HG02642 (cell line): ENCODE results near the gene KRTAP13-1.
A peak's percentile ranks its signal among the peaks of the same experiment; 100 is the strongest.

Source experiments
- ATAC-seq: cut with Tn5 transposase; IDR thresholded peaks from one replicate; pipeline ENCODE4 v1.9.1; 2021; ENCODE audit warnings: mild to moderate bottlenecking; ENCODE audit not compliant: unreplicated experiment, poor library complexity

Gene KRTAP13-1, protein sequence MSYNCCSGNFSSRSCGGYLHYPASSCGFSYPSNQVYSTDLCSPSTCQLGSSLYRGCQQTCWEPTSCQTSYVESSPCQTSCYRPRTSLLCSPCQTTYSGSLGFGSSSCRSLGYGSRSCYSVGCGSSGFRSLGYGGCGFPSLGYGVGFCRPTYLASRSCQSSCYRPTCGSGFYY

DNA sequence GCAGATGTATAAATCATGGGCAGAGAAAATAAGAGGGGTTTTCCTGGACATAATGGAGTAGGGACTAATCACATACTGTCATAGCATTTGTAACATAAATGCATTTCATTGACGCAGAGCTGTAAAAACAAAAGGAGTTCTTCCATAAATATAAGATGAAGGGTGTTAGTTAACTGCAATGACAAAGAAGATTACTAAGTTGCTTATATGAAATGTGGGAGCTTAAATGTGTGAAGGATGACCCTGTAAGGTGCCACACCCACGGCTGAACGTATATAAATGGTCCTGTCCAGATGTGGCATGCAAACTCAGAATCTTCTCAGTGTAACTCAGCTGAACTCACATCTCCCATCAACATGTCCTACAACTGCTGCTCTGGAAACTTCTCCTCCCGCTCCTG lies at the start of gene KRTAP13-1:
TSS of gene KRTAP13-1 (plus strand) at position 301 of the 400 bp plus-strand sequence. CDS start at position 357, 56 bp downstream.
- ATAC-seq = no peak

DNA sequence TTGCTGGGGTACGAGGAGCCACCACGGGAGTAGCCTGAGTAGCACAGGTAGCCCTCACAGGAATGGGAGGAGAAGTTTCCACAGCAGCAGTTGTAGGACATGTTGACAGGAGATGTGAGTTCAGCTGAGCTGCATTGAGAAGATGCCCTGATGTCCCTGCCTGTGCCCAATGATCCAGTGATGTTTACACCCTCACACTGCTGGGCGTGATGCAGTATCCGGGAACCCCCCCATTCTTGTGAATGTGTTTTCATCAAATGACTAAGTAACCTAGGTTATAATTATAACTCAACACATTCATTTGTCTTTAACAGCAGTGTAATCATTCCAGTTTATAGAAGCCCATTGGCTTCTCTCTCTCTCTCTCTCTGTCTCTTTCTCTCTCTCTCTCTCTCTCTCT lies 47.3 kb upstream of the KRTAP13-1 start, which contains the start of gene KRTAP23-1:
TSS of gene KRTAP23-1 (minus strand) at position 101 of the 400 bp plus-strand sequence. CDS start at position 101, 0 bp downstream.
- ATAC-seq = no peak

DNA sequence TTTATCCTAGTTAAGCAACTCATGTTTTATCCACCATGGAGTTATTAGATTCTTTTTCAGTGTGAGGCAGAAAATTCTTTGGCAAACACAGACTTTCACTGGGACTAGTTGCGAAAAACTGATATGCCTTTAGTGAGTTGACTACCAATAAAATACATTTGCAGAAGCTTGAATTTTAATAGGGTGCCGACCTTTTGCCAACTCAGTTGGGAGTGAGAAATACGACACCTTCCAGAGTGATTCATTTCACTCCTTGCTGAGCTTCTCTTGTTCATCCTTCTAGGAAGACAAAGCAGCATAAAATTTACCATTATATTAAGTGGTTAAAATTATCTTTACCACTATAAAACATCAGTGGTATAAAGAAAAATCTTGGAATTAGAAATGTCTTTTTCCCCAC lies 46.3 kb upstream of the KRTAP13-1 start:
- ATAC-seq = no peak

DNA sequence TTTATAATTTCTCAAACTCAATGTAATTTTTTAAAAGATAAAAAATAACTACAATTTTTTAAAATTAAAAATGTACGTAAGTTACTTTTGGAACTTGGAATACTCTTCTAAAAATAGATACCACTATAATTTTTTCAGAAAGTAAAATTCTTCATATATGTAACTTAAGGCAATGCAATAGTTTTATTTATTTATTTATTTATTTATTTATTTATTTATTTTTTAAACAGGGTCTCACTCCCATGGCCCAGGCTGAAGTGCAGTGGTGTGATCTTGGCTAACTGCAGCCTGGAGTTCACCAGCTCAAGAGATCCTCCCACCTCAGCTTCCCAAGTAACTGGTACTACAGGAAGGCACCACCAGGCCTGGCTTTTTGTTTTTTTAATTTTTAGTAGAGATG lies 44.3 kb upstream of the KRTAP13-1 start:
- no peak for ATAC-seq

DNA sequence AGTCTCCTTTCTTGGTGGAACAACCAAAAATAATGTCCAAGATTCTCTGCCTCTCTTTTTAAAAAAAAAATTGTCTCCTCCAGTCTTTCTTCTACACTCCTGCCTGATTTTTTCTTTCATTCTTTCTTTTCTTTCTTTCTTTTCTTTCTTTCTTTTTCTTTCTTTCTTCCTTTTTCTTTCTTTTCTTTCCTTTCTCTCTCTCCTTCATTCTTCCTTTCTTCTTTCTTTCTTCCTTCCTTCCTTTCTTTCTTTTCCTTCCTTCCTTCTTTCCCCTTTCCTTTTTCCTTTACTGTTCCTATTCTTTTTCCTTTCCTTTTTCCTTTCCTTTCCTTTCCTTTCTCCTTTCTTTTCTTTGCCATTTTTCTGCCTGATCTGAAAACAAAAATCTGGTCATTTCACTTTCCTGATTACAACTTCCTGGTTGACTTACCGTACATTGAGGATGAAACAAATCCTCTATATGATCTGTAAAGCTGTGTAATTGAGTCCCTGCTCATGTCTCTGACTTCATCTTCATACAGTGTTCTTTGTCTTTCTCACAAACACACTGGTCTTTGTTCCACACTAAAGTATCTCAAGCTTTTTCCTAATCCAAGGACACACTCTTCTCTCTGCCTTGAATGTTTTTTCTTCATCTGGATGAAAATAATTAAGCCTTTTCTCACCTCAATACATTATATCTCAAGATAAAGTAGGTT lies 41.4 kb upstream of the KRTAP13-1 start:
- no peak for ATAC-seq

DNA sequence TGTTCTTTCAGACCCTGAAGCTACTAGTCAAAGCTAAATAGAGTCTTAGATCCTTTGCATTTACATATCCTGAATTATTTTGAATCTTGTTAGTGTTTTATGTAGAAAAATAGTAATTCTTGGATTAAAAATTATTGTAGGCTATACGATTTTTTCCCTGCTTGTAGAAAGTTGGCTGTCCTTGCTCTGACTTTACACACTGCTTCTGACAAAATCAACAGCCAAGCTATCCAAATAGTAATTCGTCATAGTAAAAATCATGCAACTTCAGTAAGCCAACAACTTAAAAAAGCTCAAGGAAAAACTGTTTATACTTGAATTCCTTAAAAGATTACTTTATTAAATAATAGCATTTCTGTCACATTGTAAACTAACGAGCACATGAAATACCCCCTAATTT lies 39.9 kb upstream of the KRTAP13-1 start:
- ATAC-seq = no peak

DNA sequence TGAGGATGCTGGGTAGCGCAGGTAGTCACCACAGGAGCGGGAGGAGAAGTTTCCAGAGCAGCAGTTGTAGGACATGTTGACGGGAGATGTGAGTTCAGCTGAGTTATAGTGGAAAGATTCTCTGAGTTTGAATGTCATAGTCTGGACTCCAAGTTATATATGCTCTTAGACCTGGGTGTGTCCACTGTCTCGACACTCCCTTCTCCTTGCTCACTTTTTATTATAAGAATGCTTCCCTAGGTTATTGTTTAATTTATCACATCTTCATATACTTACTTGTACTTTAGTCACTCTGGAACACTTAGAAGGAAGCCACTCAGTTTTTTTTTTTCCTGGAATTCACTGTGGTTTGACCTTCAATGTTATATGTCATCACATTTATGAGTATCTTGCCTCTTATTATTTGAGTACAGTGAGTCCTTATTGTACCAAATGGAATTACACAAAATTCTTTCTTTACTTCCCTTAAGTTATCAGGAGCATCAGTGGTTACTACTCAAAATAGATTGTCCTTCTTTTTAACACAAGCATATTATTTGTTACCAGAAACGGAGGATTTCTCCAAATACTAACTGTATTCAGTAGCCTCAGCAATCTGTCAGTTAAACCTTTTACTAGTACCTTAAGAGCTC lies 23.6 kb upstream of the KRTAP13-1 start, which contains the start of gene KRTAP13-2:
TSS of gene KRTAP13-2 (minus strand) at position 133 of the 632 bp plus-strand sequence. CDS start at position 75, 58 bp downstream.
- ATAC-seq = no peak

DNA sequence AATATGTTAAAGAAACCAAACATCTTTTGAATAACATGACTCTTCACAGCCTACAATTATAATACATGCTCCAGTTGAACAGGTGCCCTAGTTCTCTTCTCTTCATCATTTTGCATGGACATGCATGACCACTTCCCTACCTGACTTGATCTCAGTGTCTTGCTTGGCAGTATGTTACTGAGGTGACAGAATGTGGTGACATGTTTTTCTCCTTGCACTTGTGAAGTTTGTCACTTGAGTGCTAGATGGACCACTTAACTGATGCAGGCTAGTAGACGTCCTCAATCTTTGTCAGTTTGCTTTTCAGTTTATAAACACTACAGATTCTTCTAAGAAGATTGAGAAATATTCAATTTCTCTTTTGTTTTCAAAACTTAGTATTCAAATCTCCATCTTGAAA lies 13.6 kb upstream of the KRTAP13-1 start:
- ATAC-seq = no peak

DNA sequence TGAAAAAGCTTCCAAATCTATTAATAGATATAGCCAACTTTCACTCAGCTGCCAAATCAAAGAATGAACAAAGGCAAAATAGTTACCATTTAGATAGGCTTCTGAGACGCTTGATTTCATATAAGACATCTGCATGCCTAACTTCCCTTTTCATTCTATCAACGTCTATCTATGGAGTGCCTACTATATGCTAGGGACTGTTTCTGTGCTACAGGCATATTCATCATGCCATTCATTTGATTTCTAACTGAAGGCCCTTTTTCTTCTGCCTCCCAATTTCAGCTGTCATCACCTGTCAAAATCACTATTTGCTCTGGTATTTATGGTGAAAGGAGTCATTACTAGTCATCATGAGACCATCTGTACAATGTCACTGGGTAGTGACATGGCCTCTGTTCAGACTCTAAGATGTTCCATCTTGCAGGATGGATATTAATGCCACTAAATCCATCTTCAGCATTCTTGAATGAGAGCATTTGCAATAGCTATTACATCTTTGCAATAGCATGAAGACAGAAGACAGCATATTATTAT lies 4.3 kb upstream of the KRTAP13-1 start:
- ATAC-seq = no peak

DNA sequence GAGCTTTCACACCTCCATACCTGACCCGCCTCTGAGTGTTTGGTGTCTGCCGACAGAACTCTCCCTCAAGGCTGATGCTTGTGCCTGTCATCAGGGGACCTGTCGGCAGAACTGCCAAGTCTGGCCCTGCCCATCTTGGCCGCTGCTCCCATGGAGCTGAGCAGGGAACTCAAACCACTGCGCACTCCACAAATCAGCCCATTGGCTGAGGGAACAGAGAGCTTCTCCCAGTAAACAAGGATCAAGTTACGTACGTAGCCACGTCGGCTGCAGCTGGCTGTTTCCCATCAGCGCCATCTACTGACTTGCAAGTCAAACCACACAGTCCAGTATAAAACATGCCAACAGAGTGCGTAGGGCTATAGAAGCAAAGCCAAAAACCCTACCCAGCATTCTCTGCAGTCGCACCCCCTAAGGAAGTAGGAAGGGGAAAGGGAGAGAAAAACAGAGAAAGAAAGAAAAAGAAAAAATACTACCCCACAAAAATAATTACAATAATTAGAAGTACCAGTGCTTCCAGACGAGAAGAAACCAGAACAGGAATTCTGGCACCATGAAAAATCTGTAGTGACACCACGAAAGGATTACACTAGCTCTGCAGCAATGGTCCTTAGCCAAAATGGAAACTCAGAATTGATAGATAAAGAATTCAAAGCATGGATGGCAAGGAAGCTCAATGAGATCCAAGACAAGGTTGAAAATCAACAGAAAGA lies 13.1 kb downstream of the KRTAP13-1 start:
- ATAC-seq = no peak

DNA sequence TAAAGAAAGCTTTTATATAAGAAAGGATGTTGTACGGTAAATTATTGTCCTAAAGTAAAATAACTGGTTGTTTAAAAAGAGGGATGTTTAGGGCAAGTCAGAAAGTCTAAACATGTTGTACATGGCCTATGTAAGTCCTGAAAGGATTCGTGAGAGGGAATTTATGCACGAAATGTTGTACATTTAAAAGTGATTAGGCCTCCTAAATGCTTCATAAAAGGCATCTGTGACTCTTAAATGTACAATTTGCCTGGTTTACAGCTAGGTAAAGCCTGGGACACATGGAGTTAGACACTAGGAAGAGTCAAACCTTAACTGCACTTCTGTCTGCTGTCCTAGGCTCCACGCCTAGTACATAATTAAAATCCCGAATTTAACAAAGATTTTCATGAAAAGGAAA lies 20.2 kb downstream of the KRTAP13-1 start:
- no peak for ATAC-seq

DNA sequence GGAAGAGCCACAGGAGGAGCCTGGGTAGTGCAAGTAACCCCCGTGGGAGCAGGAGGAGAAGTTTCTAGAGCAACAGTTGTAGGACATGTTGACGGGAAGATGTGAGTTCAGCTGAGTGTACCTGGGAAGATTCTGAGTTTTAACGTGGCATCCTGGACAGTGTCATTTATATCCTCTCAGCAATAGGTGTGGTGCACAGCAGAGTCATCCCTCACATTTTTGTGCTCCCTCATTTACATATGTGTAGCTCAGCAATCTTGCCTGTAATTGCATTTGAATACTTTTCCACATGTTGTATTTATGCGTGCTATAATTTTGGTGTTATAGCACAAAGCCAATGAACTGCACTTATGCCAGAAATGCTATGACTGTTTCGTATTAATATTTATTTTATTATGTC lies 30.0 kb downstream of the KRTAP13-1 start, which contains the start of gene KRTAP13-3:
TSS of gene KRTAP13-3 (minus strand) at position 101 of the 400 bp plus-strand sequence. CDS start at position 87, 14 bp downstream.
- no peak for ATAC-seq

DNA sequence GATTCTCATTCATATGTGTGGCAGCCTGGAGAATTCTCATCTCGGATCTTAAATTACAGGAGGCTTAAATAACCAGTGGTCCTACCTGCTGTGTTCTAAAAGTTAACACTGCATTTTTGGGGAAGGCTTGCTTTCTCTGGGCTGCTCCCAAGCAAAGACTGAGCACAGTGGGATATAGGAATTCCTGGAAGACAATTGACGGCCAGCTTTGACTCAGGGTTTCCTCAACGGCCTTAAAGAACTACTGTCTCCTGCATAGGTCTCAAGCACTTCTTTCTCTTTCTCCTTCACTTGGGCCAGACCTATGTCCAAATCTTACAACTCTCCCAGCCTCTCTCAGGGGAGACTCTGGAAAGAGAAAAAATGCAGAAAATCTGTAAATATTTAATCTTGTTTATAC lies 30.9 kb downstream of the KRTAP13-1 start:
- no peak for ATAC-seq

DNA sequence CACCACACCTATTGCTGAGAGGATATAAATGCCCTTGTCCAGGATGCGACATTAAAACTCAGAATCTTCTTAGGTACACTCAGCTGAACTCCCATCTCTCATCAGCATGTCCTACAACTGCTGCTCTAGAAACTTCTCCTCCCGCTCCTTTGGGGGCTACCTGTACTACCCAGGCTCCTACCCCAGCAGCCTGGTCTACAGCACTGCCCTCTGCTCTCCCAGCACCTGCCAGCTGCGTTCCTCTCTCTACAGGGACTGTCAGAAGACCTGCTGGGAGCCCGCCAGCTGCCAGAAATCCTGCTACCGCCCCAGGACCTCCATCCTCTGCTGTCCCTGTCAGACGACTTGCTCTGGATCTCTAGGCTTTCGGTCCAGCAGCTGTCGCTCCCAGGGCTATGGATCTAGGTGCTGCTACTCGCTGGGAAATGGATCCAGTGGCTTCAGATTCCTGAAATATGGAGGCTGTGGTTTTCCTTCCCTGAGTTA lies 34.4 kb downstream of the KRTAP13-1 start, which contains the start of gene KRTAP13-4:
TSS of gene KRTAP13-4 (plus strand) at position 51 of the 486 bp plus-strand sequence. CDS start at position 107, 56 bp downstream.
- ATAC-seq = no peak

DNA sequence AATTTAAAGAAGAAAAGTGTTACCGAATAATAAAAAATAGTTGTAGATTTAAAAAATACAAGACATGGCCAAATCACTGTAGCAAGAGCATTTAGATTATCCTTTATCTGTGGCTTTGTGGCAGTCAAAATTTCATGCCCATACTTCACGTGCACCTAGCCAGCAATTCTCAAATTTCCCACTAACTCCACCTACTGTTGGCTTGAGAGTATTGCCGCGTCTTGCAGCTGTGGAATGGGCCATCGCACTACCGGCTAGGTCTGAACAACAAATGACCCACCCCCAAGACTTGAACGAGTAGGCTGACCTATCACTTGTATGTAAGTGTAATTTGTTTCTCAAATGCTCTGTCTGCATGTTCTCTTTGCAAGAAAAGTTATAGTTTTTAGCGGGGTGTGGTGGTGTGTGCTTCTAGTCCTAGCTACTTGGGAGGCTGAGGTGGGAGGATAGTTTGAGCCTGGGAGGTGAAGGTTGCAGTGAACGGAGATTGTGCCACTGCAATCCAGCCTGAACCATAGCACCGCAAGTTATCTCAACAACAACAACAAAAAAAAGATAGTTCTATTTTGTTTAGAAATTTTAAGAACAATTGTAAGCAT lies 38.3 kb downstream of the KRTAP13-1 start:
- peak; percentile 69 for ATAC-seq

DNA sequence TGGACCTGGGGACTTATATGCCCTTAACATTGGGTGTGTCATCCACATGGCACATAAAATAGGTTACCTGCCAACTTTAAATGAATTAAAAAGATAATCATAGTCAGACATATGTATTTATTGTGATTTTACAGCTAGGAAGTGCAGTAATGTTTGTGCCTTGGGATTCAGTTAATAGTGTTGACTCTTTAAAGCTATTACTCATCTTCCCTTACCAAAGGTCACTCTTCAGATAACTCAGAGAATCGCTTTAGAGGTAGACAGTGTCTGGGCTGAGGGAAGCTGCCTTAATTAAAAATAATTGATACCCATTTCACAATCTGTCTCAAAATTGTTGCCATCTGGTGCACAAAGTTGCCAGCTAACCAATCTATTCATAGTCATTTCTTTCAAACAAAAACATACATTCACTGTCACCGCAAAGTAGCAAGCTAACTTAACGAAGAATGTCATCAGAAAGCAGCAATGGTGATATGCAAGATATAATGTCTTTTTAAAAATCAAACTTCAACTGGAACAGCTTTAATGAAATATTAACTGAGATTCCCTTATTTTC lies 41.3 kb downstream of the KRTAP13-1 start:
- no peak for ATAC-seq

DNA sequence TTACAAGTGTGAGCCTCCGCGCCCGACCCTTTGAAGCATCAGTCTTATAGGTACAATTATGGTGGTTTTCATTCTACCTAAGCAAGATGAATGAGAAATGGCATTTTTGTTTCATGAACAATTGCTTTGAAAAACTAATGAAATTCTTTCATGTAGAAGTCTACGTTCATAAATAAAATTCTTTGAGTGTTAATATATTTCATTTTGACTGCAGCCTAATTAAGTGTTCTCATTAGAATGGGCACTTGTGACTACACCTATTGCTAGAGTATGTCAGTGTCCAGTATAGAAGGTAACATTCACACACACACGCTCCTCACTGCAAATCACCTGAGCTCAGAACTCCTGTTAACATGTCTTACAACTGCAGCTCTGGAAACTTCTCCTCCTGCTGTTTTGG lies 44.1 kb downstream of the KRTAP13-1 start, which contains the start of gene KRTAP15-1:
TSS of gene KRTAP15-1 (plus strand) at position 301 of the 400 bp plus-strand sequence. CDS start at position 354, 53 bp downstream.
- no peak for ATAC-seq

DNA sequence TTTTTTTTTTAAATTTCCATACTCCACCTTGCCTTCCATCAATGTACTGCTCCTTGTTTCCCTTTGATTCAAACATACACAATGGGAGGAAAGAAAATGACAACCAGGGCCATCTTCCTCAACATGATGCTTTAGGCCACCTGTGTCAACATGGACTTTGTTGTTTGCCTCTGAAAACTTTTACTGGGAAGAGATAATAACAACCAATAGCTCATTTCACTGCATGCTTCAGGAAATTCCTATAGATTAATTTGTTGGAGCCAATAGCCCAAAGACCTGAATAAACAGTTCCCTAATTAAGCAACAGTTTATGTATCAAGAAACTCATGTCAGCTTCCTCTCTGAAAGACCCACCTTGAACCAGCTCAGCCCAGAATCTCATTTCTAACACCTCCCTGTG lies 47.4 kb downstream of the KRTAP13-1 start:
- ATAC-seq = no peak

DNA sequence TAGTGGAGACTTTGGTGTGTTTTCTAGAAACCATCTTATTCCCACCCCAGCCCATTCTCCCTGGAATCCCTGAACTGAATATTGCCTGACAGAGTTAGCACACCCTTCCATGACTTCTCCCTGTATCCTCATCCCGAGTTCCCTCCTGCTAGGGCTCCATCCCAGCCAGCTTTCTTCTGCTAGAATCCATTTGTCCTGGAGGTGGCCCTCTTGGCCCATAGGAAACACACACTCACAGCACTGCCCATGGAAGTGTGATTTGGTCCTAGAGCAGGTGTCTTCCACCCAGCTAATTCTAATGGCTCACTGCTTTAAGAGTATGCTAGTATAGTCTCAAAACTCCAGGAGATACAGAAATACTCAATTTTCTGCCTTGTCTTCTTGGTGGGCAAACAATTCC lies 48.4 kb downstream of the KRTAP13-1 start:
- no peak for ATAC-seq
